ENCODE data around the gene SRGAP1. TPM values are rescaled to one million over a fixed set of nuclear protein-coding genes. Genes with fewer than 3 reads are reported as not detected.

The SRGAP1 gene
- total and polyA plus RNA-seq, 2 of the 13 experiments (the other 11 are each of a cell fraction or from before 2014, with no cell fraction given): 1.6 to 3.4 TPM

GRCh38 chr12:64175254-64175945 lies 330.9 kb downstream of the SRGAP1 start:
- TF ChIP-seq ZNF709 (CRISPR knock-in tag; IDR thresholded peaks at IDR 0.05) (no peak), RFX1 (IDR thresholded peaks at IDR 0.05) (peak; percentile 39; the same call in 1 of the 2 replicates), NFE2L2 (IDR thresholded peaks at IDR 0.05; ENCODE audit: low read length) (peak; percentile 68), MED1 (CRISPR knock-in tag; IDR thresholded peaks at IDR 0.05) (no peak), ZNF136 (CRISPR knock-in tag; IDR thresholded peaks at IDR 0.05; ENCODE audit: low read depth) (no peak), HMGXB3 (CRISPR knock-in tag; IDR thresholded peaks at IDR 0.05; ENCODE audit: borderline replicate concordance) (0 out of 2 replicates have a peak, but pooled peaks have one; percentile 43)
- WGBS (ENCODE audit: low lambda C conversion rate): 49% methylated on average over 2 of the region's 2 CpGs
- no peak overlapping the region for H3K4me2 ChIP-seq (ENCODE audit: low read depth, low read length)
- no peak overlapping the region for H3K9ac ChIP-seq (ENCODE audit: insufficient read depth, low read depth, low read length)
- intact Hi-C loops (cut with micrococcal nuclease; ENCODE audit: unreplicated experiment) (no loop called here), in situ Hi-C loops (cut with HindIII; ENCODE audit: extremely low pct_ligation_motif_present, low pct_unique_long_range_greater_than_20kb) (no loop called here)
- FAIRE-seq (no peak), ATAC-seq (no peak), DNase-seq (ENCODE audit: low spot score) (no peak)
- H4K20me1 ChIP-seq (ENCODE audit: insufficient read depth, low read length): no peaks in the 10 kb centered on the region
- ChIA-PET CTCF (ENCODE audit: low intra/inter-chr PET ratio, low total read pairs) (no interaction called here), POLR2A (no interaction called here)
- no peak overlapping the region for H3K4me3 ChIP-seq (replicated peaks in 1 of 3; ENCODE audit: insufficient read depth in 1 of 3, low read depth in 2 of 3, low read length in 3 of 3)
- no TSS peak for BruUV-seq (replicated peaks)
- H3K4me1 ChIP-seq (ENCODE audit: insufficient read depth, low read length): peaks cover 26% of the 10 kb centered on the region
- H3K27me3 ChIP-seq (ENCODE audit: control insufficient read depth in 1 of 2, insufficient read depth in 2 of 2, low read length in 2 of 2): no peaks in the 10 kb centered on the region
- H3K79me2 ChIP-seq (ENCODE audit: insufficient read depth, low read length): no peaks in the 10 kb centered on the region
- H2AFZ ChIP-seq (ENCODE audit: low read length): no peak overlapping the region
- no peaks in the 10 kb centered on the region for H3K36me3 ChIP-seq (replicated peaks in 1 of 2; ENCODE audit: control insufficient read depth in 1 of 2, insufficient read depth in 2 of 2, low read length in 2 of 2)
- H3K27ac ChIP-seq (ENCODE audit: extremely low read length, insufficient read depth, low read length): no peak overlapping the region
- H3K9me3 ChIP-seq (ENCODE audit: low read length): no peaks in the 10 kb centered on the region
